ENCODE measurements around the gene SGCG. TPM values are rescaled to one million over a fixed set of nuclear protein-coding genes. Genes with fewer than 3 reads are reported as not detected.
A peak's percentile ranks its signal among the peaks of the same experiment; 100 is the strongest.

Gene SGCG
- total RNA-seq, 4 donors from 2014 or later, result 1.3 to 1.6 (median 1.4) TPM; not detected in 1

- peak overlapping the region in 1 of 4 donors; percentile 52 for H3K27ac ChIP-seq
- peak in 3 of 4 experiments; percentile 32 to 55 (median 34) for TF ChIP-seq CTCF (IDR thresholded peaks at IDR 0.05)
- TF ChIP-seq POLR2AphosphoS5 (IDR thresholded peaks at IDR 0.05), result no peak
- peak; percentile 27 for ATAC-seq
- H3K36me3 ChIP-seq, result no peaks in the 10 kb centered on the region
- peaks cover 0 to 18% (median 0%) of the 10 kb centered on the region in 3 donors for H3K4me1 ChIP-seq
- 36 to 60% methylated on average over 1 to 3 of the region's 25 CpGs for WGBS, 2 donors (ENCODE audit: low coverage in 1 of 2)
- peak overlapping the region; percentile 6 to 52 for H3K4me3 ChIP-seq
- peaks cover 38% of the 10 kb centered on the region for H3K27me3 ChIP-seq
- H3K9me3 ChIP-seq, result no peaks in the 10 kb centered on the region
These were observed 21.5 kb upstream of the SGCG start for GRCh38 chr13:23159205-23159759.

- H3K27ac ChIP-seq, result peak overlapping the region in 2 of 4 donors; percentile 16 to 52
- no peak for TF ChIP-seq POLR2AphosphoS5 (IDR thresholded peaks at IDR 0.05)
- no peak for TF ChIP-seq EP300 (IDR thresholded peaks at IDR 0.05)
- no peak for TF ChIP-seq POLR2A (IDR thresholded peaks at IDR 0.05)
- no peak for TF ChIP-seq CTCF (IDR thresholded peaks at IDR 0.05)
- no peaks in the 10 kb centered on the region for H3K36me3 ChIP-seq
- H3K4me1 ChIP-seq, result peaks cover 0 to 18% (median 0%) of the 10 kb centered on the region in 3 donors
- ATAC-seq, result peak; percentile 44
- peak overlapping the region; percentile 6 to 52 for H3K4me3 ChIP-seq
- H3K27me3 ChIP-seq, result peaks cover 38% of the 10 kb centered on the region
- no peaks in the 10 kb centered on the region for H3K9me3 ChIP-seq
- WGBS, 2 donors (ENCODE audit: low coverage in 1 of 2), result 0 to 2% methylated on average over 21 to 24 of the region's 79 CpGs
These were observed 20.8 kb upstream of the SGCG start for GRCh38 chr13:23159760-23160637.

- H3K4me3 ChIP-seq, result peak overlapping the region in 1 of 2 donors; percentile 52
- 29 to 50% methylated on average over 15 to 18 of the region's 19 CpGs for WGBS, 2 donors (ENCODE audit: low coverage in 1 of 2)
- peaks cover 0 to 18% (median 0%) of the 10 kb centered on the region in 3 donors for H3K4me1 ChIP-seq
- H3K36me3 ChIP-seq, result no peaks in the 10 kb centered on the region
- H3K9me3 ChIP-seq, result no peaks in the 10 kb centered on the region
- TF ChIP-seq CTCF (IDR thresholded peaks at IDR 0.05), result peak in 1 of 4 experiments; percentile 8
- TF ChIP-seq POLR2AphosphoS5 (IDR thresholded peaks at IDR 0.05), result no peak
- ATAC-seq, result peak; percentile 48
- peaks cover 38% of the 10 kb centered on the region for H3K27me3 ChIP-seq
- H3K27ac ChIP-seq, result peak overlapping the region in 2 of 4 donors; percentile 16 to 52
These were observed 19.9 kb upstream of the SGCG start for GRCh38 chr13:23160638-23161480.

- 67 to 77% methylated on average over 3 of the region's 3 CpGs for WGBS, 2 donors (ENCODE audit: low coverage in 1 of 2)
These were observed 19.3 kb upstream of the SGCG start for GRCh38 chr13:23161481-23161825.

More at GRCh38 chr13:23161481-23161825, 19.3 kb upstream of the SGCG start:
- TF ChIP-seq POLR2AphosphoS5 (IDR thresholded peaks at IDR 0.05) (no peak), CTCF (IDR thresholded peaks at IDR 0.05) (no peak), POLR2A (IDR thresholded peaks at IDR 0.05) (no peak), EP300 (IDR thresholded peaks at IDR 0.05) (no peak)
- ATAC-seq, result no peak
- H3K27ac ChIP-seq, result no peak overlapping the region
- peak overlapping the region in 1 of 2 donors; percentile 52 for H3K4me3 ChIP-seq
- H3K9me3 ChIP-seq, result no peaks in the 10 kb centered on the region
- H3K4me1 ChIP-seq, result peaks cover 0 to 18% (median 0%) of the 10 kb centered on the region in 3 donors
- H3K36me3 ChIP-seq, result no peaks in the 10 kb centered on the region
- H3K27me3 ChIP-seq, result peaks cover 38% of the 10 kb centered on the region

Measured in gastroesophageal sphincter (tissue), 4 donors.